ENCODE results near the gene VSX1.

GRCh38 chr20:25032478-25033264, 49.3 kb downstream of the VSX1 start:
- no peak for TF ChIP-seq CTCF (IDR thresholded peaks at IDR 0.05)
- TF ChIP-seq POLR2A (IDR thresholded peaks at IDR 0.05): no peak
